NCI-H2081 (cell line): ENCODE measurements around the gene COX6B1.
A peak's percentile ranks its signal among the peaks of the same experiment; 100 is the strongest.
"Not testable (repeated sequence)": the region's sequence is repeated elsewhere in the genome, so short reads cannot be mapped to it uniquely, and the experiment has no call there.

Experiments
- DNase-seq, 2 experiments: peaks; one replicate each; lab custom pipeline; 2025; lab: John Stamatoyannopoulos, UW

COX6B1 gene

DNA sequence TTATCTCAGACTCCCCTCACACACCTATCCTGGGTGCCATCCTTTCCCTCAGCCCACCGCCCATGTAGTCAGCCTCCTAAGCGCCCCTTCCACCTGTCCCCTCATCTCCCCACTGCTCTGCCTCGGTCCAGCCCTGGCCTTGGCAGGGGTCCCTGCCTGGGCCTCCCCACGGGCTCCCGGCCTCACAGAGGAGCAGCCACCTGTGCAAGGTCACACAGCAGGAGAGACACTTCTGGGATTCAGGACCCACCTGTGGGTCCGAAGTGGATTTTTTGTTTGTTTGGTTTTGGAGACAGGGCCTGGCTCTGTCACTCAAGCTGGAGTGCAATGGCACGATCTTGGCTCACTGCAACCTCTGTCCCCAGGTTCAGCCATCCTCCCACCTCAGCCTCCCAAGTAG lies 17.5 kb downstream of the COX6B1 start:
- DNase-seq, result no peak

DNA sequence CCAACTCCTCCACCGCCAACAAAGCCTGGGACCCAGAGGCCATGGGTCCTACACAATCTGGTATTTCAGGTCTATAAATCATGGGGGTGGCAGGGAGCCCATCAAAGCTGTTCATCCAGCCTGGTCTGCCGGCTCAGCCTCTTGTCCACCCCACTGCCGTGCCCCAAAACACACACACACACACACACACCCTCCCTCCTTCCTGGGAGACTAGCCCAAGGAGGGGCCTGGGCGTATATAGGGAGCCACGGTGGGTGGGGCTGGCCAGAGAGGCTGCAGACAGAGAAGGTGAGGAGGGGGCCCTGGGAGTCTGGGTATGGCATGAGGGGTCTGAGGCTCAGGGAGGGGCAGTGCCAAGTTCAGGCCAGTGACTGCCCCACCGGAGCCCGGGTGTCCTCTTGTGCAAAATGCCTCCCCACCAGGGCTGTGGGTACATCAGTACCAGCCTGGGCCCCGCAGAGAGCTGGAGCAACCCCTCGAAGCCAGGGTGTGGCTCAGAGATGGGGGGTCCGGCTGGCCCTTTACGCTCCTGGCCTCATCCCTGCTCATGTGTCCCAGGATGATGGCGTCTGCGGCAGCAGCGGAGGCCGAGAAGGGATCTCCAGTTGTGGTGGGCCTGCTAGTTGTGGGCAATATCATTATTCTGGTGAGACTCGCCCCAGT lies 18.3 kb downstream of the COX6B1 start, which contains the start of gene UPK1A:
Gene UPK1A (plus strand): TSS at position 267 of the 663 bp plus-strand sequence. CDS start 296 bp downstream, at position 563.
- DNase-seq, result no peak

DNA sequence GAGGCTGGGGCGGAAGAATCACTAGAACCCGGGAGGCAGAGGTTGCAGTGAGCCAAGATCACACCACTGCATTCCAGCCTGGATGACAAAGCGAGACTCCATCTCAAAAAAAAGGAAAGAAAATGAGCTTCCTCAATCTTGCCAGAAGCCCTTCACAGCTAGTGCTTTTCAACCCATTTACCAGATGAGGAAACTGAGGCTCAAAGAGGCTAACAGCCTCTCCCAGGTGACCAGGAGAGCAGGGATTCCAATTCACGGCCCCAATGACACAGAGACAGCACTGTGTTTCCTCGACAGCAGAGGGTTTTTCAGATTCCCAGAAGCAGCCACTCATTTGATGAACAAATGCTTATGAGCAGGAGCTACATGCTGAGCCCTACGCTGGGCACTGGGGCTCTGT lies 21.4 kb downstream of the COX6B1 start:
- no peak for DNase-seq

DNA sequence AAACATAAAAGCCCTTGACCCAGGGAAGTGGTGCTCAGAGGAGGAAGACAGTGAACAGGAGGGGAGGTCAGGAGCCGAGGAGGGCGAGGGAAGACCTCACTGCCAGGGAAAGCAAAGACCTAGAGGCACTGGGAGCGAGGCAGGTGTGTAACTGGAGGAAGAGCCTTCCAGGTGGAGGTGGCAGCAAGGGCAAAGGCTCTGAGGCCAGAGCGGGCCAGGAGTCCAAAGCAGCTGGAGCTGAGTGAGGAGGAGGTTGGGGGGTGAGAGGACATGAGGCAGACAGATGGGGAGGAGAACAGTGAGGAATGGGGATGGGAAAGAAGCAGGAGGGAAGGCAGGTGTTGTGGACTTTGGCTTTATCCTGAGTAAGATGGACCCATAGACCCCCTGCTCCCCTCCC lies 21.9 kb downstream of the COX6B1 start:
- no peak for DNase-seq

DNA sequence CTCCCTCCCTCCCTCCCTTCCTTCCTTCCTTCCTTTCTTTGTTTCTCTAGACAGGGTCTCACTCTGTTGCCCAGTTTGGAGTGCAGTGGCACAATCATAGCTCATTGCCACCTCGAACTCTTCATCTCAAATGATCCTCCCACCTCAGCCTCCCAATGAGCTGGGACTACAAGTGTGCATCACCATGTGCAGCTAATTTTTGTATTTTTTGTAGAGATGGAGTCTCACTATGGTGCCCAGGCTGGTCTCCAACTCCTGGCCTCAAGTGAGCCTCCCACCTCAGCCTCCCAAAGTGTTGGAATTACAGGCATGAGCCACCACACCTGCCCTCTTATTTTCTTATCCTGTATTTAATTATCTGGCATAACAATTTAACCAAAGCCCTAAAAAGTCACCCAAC lies 22.6 kb downstream of the COX6B1 start:
- DNase-seq, result no peak

DNA sequence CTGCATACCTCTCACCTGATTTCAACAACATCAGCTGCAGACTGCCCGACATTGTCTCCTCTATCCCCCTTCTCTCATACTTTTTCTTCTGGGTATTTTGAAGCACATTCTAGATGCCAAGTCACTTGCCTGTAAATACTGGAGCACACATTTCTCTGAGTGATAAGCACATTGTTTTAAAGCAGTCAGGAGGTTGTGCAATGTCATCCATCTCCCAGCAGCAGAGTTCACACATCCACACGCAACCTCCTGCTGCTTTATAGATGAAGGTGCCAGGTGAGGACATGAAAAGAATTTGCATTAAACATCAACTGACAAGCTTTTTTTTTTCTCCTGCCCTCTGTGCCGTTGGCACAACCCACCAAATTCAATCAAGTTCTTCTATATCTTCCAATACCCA lies 23.7 kb downstream of the COX6B1 start:
- DNase-seq, result peak in 1 of 2 experiments; percentile 4

DNA sequence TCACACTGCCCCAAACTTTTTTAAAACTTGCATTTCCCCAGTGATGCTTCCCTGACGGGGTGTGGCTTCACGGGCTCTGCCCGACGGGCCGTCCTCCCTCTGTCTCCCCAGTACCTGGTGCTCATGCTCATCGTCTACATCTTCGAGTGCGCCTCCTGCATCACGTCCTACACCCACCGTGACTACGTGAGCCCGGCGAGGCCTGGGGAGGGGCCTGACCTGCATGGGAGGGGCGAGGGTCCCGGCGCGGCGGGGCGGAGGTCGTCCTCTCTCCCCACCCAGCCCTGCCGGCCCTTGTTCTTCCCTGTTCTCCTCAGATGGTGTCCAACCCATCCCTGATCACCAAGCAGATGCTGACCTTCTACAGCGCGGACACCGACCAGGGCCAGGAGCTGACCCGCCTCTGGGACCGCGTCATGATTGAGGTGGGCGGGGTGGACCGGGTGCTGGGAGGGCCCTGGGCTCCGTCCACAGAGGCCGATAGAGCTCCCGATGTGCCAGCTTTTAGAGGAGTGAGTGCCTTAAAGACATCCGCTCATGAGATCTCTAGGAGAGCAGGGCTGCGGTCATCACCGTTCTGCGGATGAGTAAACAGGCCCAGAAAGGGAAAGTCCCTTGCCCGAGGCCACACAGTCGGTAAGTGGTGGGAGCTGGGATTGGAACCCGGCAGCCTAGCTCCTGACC lies 25.1 kb downstream of the COX6B1 start:
- no peak for DNase-seq

GRCh38 chr19:35675589-35676140 lies 27.5 kb downstream of the COX6B1 start:
- DNase-seq, result no peak

- DNase-seq, result no peak
Observed at GRCh38 chr19:35689836-35690235, 41.7 kb downstream of the COX6B1 start.

- DNase-seq, result not testable (repeated sequence)
Observed at GRCh38 chr19:35691106-35691505, 43.0 kb downstream of the COX6B1 start.

- no peak for DNase-seq
Observed at GRCh38 chr19:35692010-35692409, 43.9 kb downstream of the COX6B1 start.

GRCh38 chr19:35693422-35693821 lies 45.3 kb downstream of the COX6B1 start:
- DNase-seq, result no peak

DNA sequence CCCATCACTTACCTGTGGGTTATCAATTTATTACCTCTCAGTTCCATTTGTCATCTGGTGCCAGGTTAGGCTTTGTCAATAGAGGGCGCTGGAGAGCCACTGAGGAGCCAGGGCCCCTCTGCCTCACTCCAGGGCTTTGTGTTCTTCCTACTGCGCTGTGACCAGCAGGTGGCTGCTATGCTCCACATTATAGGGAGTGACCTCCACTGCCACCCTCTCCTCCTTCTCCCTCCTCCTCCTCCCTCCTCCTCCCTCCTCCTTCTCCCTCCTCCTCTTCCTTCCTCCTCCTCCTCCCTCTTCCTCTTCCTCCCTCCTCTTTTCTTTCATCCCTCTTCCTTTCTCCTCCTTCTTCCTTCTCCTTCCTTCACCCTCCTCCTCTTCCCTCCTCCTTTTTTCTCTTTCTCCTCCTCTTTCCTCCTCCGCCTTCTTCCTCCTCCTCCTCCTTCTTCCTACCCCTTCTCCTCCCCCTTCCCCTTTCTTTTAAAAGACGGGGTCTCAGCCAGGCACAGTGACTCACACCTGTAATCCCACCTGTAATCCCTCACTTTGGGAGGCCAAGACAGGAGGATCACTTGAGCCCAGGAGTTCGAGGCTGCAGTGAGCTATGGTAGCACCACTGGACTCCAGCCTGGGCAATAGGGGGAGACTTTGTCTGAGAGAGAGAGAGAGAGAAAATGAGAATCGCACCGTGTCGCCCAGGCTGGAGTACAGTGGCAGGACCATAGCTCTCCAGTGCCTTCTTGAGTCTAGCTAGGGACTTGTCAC lies 45.9 kb downstream of the COX6B1 start:
- peak; percentile 86 to 89 for DNase-seq

- no peak for DNase-seq
Observed at GRCh38 chr19:35695895-35696422, 47.8 kb downstream of the COX6B1 start.

- DNase-seq, result no peak
Observed at GRCh38 chr19:35696835-35697234, 48.7 kb downstream of the COX6B1 start.

DNA sequence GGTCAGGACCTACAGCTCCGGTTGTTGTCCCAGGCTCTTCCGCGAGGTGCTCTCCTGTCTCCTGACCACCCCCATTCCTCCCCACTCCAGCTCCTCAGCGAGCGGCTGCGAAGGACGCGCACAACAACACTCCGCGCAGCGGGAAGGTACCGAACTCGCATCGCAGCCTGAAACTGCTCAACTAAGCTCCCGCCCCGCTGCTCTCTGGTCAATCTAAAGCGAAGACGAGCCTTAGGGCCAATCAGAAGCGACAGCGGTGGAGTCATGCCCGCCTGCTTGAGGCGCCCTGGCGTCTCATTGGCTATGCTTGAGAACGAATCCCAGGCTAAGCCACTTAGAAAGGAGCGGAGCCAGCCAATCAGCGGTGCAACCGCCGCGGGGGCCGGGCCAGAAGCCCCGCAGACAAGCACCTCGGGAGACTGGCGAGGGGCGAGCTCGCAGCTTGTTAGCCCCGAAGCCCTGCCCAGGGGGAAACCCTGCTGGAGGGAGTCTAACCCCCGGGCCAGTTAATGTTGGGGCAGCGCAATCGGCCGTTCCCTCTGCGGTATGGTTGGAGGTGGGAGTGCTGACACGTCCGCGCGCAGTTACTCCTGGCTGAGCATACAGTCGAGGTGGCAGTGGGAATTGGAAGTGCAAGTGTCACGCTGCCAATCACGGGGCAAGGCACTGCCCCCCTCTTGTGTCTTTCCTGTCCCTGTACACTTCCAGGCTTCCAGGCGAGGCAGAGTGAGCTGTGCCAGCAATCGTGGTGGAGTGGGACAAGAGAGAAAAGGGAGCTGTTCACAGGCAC lies 54.3 kb downstream of the COX6B1 start:
- peak; percentile 97 to 99 for DNase-seq

DNA sequence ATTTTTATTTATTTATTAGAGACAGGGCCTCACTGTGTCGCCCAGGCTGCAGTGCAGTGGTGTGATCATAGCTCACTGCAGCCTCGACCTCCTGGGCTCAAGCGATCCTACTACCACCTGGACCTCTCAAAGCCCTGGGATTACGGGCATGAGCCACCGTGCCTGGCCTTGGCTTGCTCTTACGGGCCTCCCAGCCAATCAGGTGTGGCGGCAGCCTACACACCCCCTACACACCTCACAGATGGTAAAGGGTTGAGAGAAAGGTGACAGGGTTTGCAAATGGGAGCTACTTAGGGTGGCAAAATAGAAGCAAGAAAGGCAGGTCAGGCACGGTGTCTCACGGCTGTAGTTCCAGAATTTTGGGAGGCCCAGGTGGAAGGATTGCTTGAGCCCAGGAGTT lies 55.2 kb downstream of the COX6B1 start:
- no peak for DNase-seq

- DNase-seq, result no peak
Observed at GRCh38 chr19:35704218-35704617, 56.1 kb downstream of the COX6B1 start, which contains the start of gene ZBTB32. Gene ZBTB32 (plus strand): TSS chr19:35704558. CDS start chr19:35714627, 10,069 bp downstream.
